Activated CD4-positive, CD25-positive, alpha-beta regulatory T cell treated with anti-CD3 and anti-CD28 coated beads, Interleukin-2, amount 50 U/mL, for 72 hours (primary cell): ENCODE measurements around the gene REM2.

Experiments used
- DNase-seq: peaks from one replicate; pipeline ENCODE4 v3.0.0; 2021

REM2 gene

GRCh38 chr14:22875003-22875747, 7.8 kb upstream of the REM2 start:
- no peak for DNase-seq

DNA sequence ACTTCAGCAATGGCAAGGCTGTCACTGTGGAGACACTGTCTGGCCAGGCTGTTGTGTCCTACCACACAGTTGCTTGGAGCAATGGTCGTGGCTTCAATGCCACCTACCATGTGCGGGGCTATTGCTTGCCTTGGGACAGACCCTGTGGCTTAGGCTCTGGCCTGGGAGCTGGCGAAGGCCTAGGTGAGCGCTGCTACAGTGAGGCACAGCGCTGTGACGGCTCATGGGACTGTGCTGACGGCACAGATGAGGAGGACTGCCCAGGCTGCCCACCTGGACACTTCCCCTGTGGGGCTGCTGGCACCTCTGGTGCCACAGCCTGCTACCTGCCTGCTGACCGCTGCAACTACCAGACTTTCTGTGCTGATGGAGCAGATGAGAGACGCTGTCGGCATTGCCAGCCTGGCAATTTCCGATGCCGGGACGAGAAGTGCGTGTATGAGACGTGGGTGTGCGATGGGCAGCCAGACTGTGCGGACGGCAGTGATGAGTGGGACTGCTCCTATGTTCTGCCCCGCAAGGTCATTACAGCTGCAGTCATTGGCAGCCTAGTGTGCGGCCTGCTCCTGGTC, 7.2 kb upstream of the REM2 start:
- DNase-seq, result no peak

- DNase-seq, result no peak
Measured at GRCh38 chr14:22877000-22877501, 6.0 kb upstream of the REM2 start.

DNA sequence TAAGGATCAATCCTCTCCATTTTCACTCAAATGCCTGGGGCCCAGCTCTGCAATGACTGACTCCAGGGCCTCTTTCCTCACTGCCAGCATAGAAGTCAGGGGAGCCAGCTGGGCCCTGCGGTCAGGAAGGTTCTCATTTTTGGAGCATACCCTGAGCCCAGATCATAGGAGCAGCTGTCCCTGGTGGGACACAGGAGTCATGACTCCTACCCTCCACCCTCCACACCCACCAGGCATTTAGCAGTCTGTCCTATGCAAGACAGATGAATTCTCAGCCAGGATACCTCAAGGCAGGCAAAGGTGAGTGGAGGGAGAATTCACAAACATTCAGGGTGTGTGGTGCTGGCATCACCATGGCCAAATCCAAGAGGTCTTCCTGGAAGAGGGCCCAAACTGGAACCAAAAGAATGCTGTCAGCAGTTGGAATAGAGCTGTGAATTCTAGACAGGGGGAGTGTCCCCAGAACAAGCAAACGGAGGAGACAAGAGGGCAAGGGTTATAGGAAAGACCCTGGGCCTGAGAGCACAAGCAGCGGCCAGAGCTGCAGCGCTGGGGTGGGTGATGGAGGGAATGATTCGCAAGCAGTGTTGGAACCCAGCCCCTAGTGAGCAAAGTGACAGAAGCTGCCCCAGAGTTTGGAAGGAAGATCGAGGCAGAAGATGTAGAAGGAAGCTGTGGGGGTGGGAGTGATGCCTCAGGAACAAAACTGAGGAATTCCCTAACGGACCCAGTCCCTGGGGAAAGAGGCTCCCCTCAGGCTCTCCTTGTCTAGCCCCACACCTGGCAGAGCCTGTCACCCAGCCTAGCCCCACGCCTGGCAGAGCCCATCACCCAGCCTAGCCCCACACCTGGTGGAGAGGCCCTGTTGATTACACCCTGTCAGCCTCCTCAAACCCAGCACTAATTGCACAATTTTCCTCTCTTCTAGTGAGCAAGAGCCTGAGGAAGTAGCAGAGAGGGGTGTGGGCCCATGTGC, 4.5 kb upstream of the REM2 start:
- no peak for DNase-seq

GRCh38 chr14:22882064-22882463, 958 bp upstream of the REM2 start:
- no peak for DNase-seq

GRCh38 chr14:22882529-22883172, 371 bp upstream of the REM2 start:
- DNase-seq, result no peak

GRCh38 chr14:22884076-22884737, 1.2 kb downstream of the REM2 start:
- DNase-seq, result no peak

GRCh38 chr14:22884738-22885523, 1.9 kb downstream of the REM2 start:
- DNase-seq, result no peak

DNA sequence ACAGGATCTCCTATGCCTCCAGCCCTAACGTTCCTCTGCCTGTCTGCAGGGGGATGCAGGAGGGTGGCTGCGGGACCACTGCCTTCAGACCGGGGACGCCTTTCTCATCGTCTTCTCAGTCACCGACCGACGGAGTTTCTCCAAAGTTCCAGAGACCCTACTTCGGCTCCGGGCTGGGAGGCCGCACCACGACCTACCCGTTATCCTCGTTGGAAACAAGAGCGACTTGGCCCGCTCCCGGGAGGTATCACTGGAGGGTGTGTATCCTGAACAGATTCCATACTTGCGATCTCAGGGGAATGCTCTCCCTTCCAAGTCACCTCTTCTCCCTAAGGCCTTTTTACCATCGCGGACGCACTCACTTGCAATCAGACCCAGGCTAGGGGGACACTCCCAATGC, 3.0 kb downstream of the REM2 start:
- DNase-seq, result no peak

DNA sequence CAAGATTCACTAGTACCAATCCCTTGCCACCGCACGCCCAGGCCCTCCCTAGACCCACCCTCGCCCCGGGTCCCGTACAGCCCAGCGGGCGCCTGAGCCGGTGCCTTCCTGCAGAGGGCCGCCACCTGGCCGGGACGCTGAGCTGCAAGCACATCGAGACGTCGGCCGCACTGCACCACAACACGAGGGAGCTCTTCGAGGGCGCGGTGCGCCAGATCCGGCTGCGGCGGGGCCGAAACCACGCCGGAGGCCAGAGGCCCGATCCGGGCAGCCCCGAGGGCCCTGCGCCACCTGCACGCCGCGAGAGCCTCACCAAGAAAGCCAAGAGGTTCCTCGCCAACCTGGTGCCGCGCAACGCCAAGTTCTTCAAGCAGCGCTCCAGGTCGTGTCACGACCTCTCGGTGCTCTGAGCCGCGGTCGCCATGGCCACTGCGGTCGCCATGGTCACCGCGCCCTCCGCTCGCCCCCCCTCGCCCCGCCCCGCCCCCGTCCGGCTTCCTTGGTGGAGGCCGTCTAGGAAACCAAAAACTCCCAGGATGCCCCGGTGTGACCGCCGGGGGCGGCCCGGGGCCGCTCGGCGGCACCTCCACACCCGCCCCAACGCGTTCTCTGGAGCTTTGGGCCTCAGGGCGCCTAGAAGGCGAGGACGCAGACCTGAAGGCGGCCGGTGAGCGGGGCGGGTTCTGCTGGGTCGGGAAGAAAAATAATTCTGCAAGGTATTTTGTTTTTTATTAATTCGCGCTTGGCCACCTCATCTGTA, 3.7 kb downstream of the REM2 start:
- DNase-seq, result peak; percentile 73

- DNase-seq, result no peak
Measured at GRCh38 chr14:22887260-22887989, 4.4 kb downstream of the REM2 start.

DNA sequence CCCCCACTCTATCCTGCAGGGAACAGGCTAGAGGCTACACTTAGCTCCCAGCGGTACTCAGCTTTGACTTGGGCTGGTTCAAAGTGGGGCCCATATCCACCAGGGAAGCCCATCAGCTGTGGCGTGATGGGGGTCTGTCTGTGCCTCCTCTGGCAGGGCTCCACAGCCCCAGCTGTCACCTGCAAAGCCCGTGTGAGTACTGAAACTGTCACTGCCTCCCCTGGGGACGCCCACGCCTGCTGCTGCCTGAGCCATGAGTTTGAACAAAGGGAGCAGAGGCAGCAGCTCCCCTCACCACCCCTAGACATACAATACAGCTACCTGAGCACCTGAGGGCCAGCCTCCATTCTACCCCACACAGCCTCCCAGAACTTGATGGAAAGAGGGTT, 5.0 kb downstream of the REM2 start:
- DNase-seq, result no peak

GRCh38 chr14:22888662-22889061, 5.6 kb downstream of the REM2 start:
- DNase-seq, result no peak

DNA sequence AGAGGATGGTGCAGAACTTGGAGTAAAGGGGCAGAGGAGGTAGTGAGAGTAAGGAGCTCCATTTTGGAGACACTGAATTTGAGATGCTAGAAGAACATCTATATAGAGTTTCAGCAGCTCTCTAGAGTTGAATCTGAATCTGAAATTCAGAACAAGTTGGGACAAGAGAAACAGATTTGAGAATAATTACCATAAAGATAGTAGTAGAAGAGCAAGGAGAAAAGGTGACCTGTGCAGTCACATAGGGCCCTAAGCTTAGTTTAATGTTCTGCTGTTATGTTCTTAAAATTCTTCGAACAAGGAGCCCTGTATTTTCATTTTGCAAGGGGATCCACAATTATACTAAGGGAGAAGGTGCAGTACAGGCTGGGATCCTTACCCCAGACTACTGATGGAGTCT, 7.4 kb downstream of the REM2 start:
- no peak for DNase-seq

- DNase-seq, result no peak
Measured at GRCh38 chr14:22892488-22892887, 9.5 kb downstream of the REM2 start.

GRCh38 chr14:22893706-22894105, 10.7 kb downstream of the REM2 start:
- no peak for DNase-seq

GRCh38 chr14:22895402-22895801, 12.4 kb downstream of the REM2 start:
- DNase-seq, result no peak

DNA sequence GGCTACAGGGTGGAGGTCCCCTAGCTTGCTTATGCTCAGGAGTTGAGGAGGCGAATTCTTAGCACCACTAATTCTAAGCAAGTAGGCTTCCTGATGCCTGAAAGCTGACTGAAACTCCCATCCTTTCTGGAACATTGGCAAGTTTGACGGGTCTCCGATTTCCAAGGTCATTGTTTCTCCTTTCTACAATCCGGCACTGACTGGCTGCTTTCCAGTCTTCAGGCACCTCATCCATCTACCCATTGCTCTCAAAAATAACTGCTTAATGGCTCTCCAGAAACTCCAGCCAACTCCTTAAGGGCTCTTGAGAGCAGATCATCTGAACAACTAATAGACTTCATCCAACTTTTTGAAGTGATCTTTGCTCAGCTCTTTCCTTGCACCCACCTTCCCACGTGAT, 13.3 kb downstream of the REM2 start:
- no peak for DNase-seq

GRCh38 chr14:22896760-22897159, 13.7 kb downstream of the REM2 start:
- no peak for DNase-seq

DNA sequence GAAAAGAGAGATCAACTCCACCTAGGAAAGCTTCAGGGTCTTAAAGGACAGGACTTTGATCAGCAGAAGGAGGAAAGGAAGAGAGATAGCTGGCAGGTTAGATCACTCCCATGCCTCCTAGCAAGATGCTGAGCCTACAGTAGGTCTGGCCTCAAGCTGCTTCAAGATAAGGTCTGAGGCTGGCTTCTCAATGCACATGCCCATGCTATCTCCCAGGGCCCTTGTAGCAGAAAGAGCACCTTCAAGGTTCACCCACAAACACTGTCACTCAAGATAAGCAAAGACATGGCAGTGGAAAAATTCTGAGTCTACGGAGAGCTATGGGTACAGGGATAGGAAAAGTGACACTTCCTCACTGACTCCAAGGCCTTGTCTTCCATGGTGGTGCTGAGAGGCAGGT, 14.3 kb downstream of the REM2 start:
- DNase-seq, result no peak
